T-helper 2 cell treated with Interferon-gamma antibody and Interleukin-4, amounts not matched to agents 5 μg/mL and 100 μg/mL, for 36 hours (primary cell): ENCODE measurements around the gene INTS11.

Experiments used
- DNase-seq: peaks from one replicate; pipeline ENCODE4 v3.0.0; 2021; ENCODE audit warnings: low spot score
- H3K27ac Mint-ChIP-seq: one replicate; pipeline ENCODE4 v1.8.0; 2021; ENCODE audit warnings: mild to moderate bottlenecking, mixed read lengths
- H3K27me3 Mint-ChIP-seq: one replicate; pipeline ENCODE4 v1.8.0; 2021; ENCODE audit warnings: low read depth, mixed read lengths
- H3K36me3 Mint-ChIP-seq: one replicate; pipeline ENCODE4 v1.8.0; 2021; ENCODE audit warnings: low read depth, mixed read lengths
- H3K4me1 Mint-ChIP-seq: one replicate; pipeline ENCODE4 v1.8.0; 2021; ENCODE audit warnings: low read depth, mixed read lengths
- H3K4me3 Mint-ChIP-seq: one replicate; pipeline ENCODE4 v1.8.0; 2022; ENCODE audit warnings: mild to moderate bottlenecking, moderate library complexity, mixed read lengths
- H3K9me3 Mint-ChIP-seq: one replicate; pipeline ENCODE4 v1.8.0; 2021; ENCODE audit warnings: mixed read lengths

INTS11 gene

DNA sequence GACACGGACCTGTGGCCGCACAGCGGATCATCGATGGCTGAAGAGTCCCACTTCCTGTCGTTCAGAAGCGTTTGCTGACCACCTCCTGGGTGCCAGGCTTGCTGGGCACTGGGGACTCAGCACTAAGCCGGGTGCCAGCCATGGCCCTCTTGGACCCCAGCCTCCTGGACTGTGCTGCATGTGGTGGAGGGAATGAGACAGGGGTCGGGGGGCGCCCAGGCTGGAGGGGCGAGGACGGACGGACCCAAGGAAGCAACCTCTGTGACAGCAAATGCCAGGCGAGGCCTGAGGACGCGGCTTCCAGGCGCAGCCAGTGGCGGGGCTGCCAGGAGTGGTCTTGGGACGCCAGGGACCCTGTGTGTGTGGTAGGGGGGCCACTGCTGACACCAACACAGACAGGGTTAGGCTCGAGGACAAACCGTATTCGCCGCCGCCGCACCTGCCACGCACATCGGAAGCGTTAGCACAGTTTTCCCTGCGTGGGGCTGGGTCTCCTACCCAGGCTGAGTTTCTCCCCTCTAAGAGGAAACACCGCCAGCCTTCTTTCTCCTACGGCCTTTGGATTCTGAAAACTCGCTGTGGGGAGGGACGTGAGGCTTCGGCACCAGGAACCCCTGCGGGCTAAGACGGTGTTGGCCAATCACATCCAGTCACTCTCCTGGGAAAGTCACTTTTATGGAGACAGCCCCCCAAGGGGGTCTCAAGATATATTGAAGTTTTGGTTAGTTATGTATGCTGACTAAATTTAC, 36.9 kb upstream of the INTS11 start:
- peaks cover 18% of the 10 kb centered on the region for H3K27me3 Mint-ChIP-seq
- H3K4me1 Mint-ChIP-seq = peaks cover 13% of the 10 kb centered on the region
- no peaks in the 10 kb centered on the region for H3K36me3 Mint-ChIP-seq
- DNase-seq = no peak
- no peak overlapping the region for H3K27ac Mint-ChIP-seq
- H3K9me3 Mint-ChIP-seq = no peaks in the 10 kb centered on the region
- no peak overlapping the region for H3K4me3 Mint-ChIP-seq

- peaks cover 13% of the 10 kb centered on the region for H3K4me1 Mint-ChIP-seq
- DNase-seq = no peak
- H3K9me3 Mint-ChIP-seq = no peaks in the 10 kb centered on the region
- peaks cover 18% of the 10 kb centered on the region for H3K27me3 Mint-ChIP-seq
- H3K4me3 Mint-ChIP-seq = no peak overlapping the region
- no peaks in the 10 kb centered on the region for H3K36me3 Mint-ChIP-seq
- no peak overlapping the region for H3K27ac Mint-ChIP-seq
Observed at GRCh38 chr1:1360506-1361169, 36.2 kb upstream of the INTS11 start.

GRCh38 chr1:1359664-1360468, 35.4 kb upstream of the INTS11 start:
- H3K27ac Mint-ChIP-seq = no peak overlapping the region
- peaks cover 13% of the 10 kb centered on the region for H3K4me1 Mint-ChIP-seq
- no peaks in the 10 kb centered on the region for H3K36me3 Mint-ChIP-seq
- no peaks in the 10 kb centered on the region for H3K9me3 Mint-ChIP-seq
- H3K4me3 Mint-ChIP-seq = no peak overlapping the region
- DNase-seq = no peak
- peaks cover 18% of the 10 kb centered on the region for H3K27me3 Mint-ChIP-seq

GRCh38 chr1:1359308-1359663, 34.8 kb upstream of the INTS11 start:
- H3K4me3 Mint-ChIP-seq = peak overlapping the region; percentile 12
- peaks cover 13% of the 10 kb centered on the region for H3K4me1 Mint-ChIP-seq
- no peaks in the 10 kb centered on the region for H3K9me3 Mint-ChIP-seq
- H3K27me3 Mint-ChIP-seq = peaks cover 19% of the 10 kb centered on the region
- H3K27ac Mint-ChIP-seq = no peak overlapping the region
- no peaks in the 10 kb centered on the region for H3K36me3 Mint-ChIP-seq
- no peak for DNase-seq

DNA sequence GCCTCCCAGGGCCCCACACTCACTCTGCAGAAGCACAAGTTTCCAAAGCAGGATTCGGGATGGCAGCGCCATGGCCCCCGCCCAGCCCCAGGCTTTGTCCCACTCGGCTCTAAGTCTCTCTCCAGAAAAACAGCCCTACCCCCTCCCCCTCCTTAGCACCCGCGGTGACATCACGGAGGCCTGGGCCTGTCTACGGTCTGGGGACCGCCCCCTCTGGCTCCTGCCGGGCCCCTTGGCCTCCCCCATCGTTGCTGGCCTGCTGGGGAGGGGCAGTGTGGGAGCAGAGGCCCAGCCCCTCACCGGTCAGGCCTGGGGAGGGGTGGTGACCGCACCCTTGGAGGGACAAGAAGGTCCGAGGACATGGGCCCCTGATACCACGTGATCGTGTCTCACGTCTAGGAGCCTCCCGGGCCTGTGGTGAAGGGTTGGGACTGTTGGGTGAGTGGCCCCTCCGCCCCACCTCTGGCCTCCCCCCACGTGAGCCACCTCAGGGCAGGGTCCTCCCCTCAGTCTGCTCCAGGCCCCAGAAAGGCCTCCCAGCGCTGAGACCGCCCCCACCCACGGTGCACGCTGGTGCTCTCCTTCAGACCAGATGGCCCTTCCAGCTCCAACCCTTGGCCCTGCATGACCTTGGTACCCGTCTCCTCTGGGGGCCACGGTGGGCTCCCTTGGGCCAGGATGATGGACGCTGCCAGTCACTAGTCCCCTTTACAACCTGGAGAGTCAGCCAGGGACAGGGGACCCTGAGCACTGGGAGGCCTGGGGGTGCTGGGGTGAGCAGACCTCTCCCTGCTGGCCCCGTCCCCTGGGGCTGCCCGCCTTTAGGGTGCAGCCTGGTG, 34.2 kb upstream of the INTS11 start, which contains the start of gene MXRA8:
MXRA8 (minus strand) TSS at position 123 of the 839 bp plus-strand sequence; CDS start at position 72, 51 bp downstream.
- no peaks in the 10 kb centered on the region for H3K9me3 Mint-ChIP-seq
- peaks cover 13% of the 10 kb centered on the region for H3K4me1 Mint-ChIP-seq
- H3K27ac Mint-ChIP-seq = no peak within 1 kb of the TSS
- peak within 1 kb of the TSS; percentile 12 for H3K4me3 Mint-ChIP-seq
- no peaks in the 10 kb centered on the region for H3K36me3 Mint-ChIP-seq
- no peak for DNase-seq
- H3K27me3 Mint-ChIP-seq = peaks cover 21% of the 10 kb centered on the region

DNA sequence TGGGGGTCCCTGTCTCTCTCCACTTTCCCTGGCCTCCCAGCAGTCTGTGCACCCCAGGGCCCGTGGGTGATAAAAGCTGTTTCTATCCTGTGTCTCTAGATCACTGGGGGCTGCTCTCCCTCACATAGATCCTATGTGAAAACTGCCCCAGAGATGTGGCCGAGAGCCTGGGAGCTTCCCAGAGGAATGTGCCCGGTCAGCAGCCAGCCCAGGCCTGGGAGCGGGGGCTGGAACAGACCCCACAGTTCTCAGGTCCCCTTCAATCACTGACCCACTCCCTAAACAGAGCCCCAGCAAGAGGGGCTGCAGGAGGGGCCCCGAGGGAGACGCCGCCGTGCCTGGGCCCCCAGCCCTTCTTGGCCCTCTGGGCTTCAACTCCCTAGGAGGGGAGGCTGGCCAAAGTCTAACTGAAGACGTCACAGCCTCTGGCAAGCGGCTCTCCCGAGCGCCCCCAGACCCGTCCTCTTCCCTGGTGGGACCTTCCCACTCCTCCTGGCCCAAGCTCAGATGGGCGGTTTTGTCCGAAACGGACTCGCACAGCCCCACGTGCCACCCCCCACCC, 33.5 kb upstream of the INTS11 start:
- peaks cover 13% of the 10 kb centered on the region for H3K4me1 Mint-ChIP-seq
- H3K36me3 Mint-ChIP-seq = no peaks in the 10 kb centered on the region
- H3K9me3 Mint-ChIP-seq = no peaks in the 10 kb centered on the region
- H3K27ac Mint-ChIP-seq = no peak overlapping the region
- DNase-seq = no peak
- no peak overlapping the region for H3K4me3 Mint-ChIP-seq
- peaks cover 25% of the 10 kb centered on the region for H3K27me3 Mint-ChIP-seq

DNA sequence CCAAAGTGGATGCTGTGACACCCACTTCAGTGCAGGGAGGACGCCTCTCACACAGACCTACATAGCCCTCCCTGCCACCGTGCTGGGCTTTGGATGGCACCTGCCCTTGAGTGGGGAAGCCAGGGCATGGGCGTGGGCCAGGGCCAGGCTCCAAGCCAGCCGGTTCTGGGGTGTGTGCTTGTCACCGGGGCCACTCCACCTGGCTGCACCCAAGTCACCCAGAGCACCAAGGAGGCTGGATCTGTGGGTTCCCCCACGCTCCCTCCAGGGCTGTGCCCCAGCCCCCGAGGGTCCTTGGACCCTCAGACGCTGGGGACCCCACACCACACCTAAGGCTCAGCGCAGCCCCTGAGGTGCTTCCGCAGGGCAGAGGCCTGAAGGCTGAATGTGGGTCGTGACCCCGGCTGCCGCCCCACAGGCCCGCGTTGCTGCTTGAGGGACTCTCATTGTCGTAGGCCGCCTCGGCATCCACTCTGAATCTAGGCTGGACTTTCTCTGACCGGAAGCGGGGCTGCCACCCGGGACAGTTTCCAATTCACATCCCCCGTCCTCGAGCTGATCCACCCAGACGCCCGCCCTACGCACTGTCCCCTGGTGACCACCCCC, 32.4 kb upstream of the INTS11 start:
- H3K4me3 Mint-ChIP-seq = no peak overlapping the region
- peaks cover 12% of the 10 kb centered on the region for H3K4me1 Mint-ChIP-seq
- no peaks in the 10 kb centered on the region for H3K36me3 Mint-ChIP-seq
- no peak for DNase-seq
- H3K9me3 Mint-ChIP-seq = no peaks in the 10 kb centered on the region
- H3K27ac Mint-ChIP-seq = no peak overlapping the region
- peaks cover 30% of the 10 kb centered on the region for H3K27me3 Mint-ChIP-seq

DNA sequence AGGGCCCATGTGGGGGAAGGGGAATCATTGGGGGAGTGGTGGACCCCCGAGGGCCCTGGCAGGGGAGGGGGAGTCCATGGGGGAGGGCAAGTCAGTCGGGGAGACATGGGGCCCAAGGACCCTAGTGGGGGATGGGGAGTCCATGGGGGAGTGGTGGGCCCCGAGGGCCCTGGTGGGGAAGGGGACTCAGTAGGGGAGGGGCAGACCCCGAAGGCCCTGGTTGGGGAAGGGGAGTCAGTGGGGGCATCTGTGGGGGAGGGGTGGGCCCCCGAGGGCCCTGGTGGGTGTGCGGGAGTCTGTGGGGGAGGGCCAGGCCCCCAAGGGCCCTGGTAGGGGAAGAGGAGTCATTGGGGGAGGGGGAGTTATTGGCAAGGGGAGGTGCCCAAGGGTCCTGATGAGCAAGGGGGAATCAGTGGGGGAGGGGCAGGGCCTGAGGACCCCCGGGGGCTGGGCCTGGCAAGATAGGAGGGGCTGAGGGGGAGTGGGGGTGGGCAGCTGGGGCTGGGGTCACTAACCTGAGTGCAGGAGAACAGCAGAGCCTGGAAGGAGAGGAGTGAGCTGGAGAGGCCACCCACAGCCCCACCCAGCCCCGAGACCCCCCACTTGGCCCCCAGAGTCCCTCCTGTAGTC, 31.8 kb upstream of the INTS11 start:
- no peaks in the 10 kb centered on the region for H3K36me3 Mint-ChIP-seq
- H3K27me3 Mint-ChIP-seq = peaks cover 30% of the 10 kb centered on the region
- no peak for DNase-seq
- H3K4me1 Mint-ChIP-seq = peaks cover 11% of the 10 kb centered on the region
- H3K4me3 Mint-ChIP-seq = no peak overlapping the region
- H3K27ac Mint-ChIP-seq = no peak overlapping the region
- H3K9me3 Mint-ChIP-seq = no peaks in the 10 kb centered on the region

DNA sequence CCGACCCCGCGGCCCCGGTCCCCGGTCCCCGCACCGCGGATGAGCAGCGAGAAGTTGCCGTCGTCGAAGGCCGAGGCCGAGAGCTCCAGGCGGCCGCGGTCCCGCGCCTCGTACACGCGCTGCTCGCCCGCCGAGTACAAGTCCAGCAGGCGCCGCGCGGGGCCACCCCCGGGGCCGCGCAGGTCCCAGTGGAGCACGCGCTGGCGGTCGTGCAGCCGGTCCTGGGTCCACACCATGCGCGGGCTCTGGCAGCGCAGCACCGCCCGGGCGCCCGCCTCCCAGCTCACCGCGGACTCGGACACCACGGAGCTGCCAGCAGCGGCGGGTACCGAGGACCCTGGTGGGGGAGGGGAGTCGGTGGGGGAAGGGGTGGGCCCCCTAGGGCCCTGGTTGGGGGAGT, 31.0 kb upstream of the INTS11 start:
- no peaks in the 10 kb centered on the region for H3K9me3 Mint-ChIP-seq
- H3K4me1 Mint-ChIP-seq = peaks cover 9% of the 10 kb centered on the region
- H3K27me3 Mint-ChIP-seq = peaks cover 24% of the 10 kb centered on the region
- H3K4me3 Mint-ChIP-seq = no peak overlapping the region
- H3K27ac Mint-ChIP-seq = no peak overlapping the region
- H3K36me3 Mint-ChIP-seq = no peaks in the 10 kb centered on the region
- no peak for DNase-seq

DNA sequence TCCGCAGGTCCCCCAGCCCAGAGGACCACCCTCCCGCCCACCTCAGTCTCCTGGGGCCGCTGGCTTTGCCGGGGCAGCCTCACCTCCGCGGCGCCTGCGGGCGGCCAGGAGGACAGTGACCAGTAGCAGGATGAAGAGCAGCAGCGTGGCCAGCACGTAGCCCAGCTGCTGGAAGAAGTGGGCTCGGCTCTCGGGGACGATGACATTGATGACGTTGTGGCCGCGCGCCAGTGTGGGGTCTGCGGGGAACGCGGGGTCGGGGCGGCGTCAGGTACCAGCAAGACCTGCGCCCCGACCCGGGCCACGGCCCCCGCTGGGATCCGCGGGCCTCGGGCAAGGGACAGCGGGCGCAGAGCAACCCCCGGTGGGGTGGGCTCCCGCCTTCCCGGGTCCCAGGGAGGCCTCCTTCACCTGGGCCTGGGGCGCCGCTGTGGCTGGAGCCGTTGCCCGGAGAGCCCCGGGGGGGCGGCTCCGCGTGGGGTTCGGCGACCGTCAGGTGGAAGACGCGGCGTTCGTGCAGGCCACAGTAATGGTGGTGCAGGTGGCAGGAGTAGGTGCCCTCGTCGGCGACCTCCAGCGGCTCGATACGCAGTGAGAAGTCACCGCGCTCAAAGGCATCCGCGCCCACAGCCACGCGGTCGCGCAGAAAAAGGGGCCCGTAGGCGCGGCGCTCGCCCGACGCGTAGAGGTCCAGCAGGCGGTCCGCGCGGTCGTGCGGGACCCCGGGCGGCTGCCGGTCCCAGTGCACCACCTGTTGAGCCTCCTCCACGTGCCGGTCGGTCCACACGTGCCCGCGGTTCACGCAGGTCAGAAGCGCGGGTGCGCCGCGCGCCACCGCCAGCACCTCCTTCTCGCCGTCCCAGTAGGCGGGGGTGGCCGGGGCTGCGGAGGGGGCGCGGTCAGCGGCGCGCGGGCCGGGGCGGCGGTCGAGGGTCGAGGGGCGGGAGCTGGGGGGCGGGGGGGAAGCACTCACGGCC, 30.1 kb upstream of the INTS11 start:
- H3K36me3 Mint-ChIP-seq = no peaks in the 10 kb centered on the region

GRCh38 chr1:1353389-1354151, 29.1 kb upstream of the INTS11 start:
- Mint-ChIP-seq H3K4me3 (no peak overlapping the region), H3K4me1 (peaks cover 3% of the 10 kb centered on the region), H3K27me3 (peaks cover 21% of the 10 kb centered on the region), H3K27ac (no peak overlapping the region), H3K36me3 (no peaks in the 10 kb centered on the region), H3K9me3 (no peaks in the 10 kb centered on the region)
- no peak for DNase-seq

More for the DNA sequence above, 30.1 kb upstream of the INTS11 start:
- Mint-ChIP-seq H3K4me3 (no peak overlapping the region), H3K27ac (no peak overlapping the region), H3K9me3 (no peaks in the 10 kb centered on the region), H3K27me3 (peaks cover 24% of the 10 kb centered on the region), H3K4me1 (peaks cover 9% of the 10 kb centered on the region)
- DNase-seq = no peak
